Head of caudate nucleus (tissue), 42 donors: ENCODE data around the gene TBL1XR1.
A peak's percentile ranks its signal among the peaks of the same experiment; 100 is the strongest.

Experiments used
- DNase-seq, 42 donors: peaks; one replicate each; pipeline versions ENCODE4 v3.0.0 to v3.0.0-alpha.2; 2020 to 2021; ENCODE audit warnings: mixed read lengths in 7 of 42
- intact Hi-C: fragments of 100-400 bp; cut with DNase I; formaldehyde crosslinking; loops from one replicate; pipeline ENCODE4 v1.15.0; 2022

TBL1XR1 gene

GRCh38 chr3:177127008-177127407 is 70.3 kb downstream of the TBL1XR1 start:
- DNase-seq: no peak
- intact Hi-C loops: no loop called here

GRCh38 chr3:177126015-177126773 is 71.1 kb downstream of the TBL1XR1 start:
- peak in 1 of 42 donors; percentile 18 for DNase-seq
- intact Hi-C loops: no loop called here

- DNase-seq: no peak
- intact Hi-C loops: no loop called here
Measured at GRCh38 chr3:177124882-177125281, 72.4 kb downstream of the TBL1XR1 start.

- DNase-seq: no peak
- intact Hi-C loops: no loop called here
Measured at GRCh38 chr3:177123822-177124221, 73.5 kb downstream of the TBL1XR1 start.

GRCh38 chr3:177122183-177122856 is 75.0 kb downstream of the TBL1XR1 start:
- intact Hi-C loops: no loop called here
- no peak for DNase-seq

GRCh38 chr3:177119829-177120228 is 77.5 kb downstream of the TBL1XR1 start:
- intact Hi-C loops: no loop called here
- no peak for DNase-seq

- intact Hi-C loops: no loop called here
- DNase-seq: no peak
Measured at GRCh38 chr3:177114253-177114652, 83.0 kb downstream of the TBL1XR1 start.

GRCh38 chr3:177111541-177111949 is 85.7 kb downstream of the TBL1XR1 start:
- DNase-seq: no peak
- intact Hi-C loops: no loop called here

GRCh38 chr3:177110895-177111294 is 86.4 kb downstream of the TBL1XR1 start:
- DNase-seq: no peak
- intact Hi-C loops: no loop called here

GRCh38 chr3:177110386-177110785 is 86.9 kb downstream of the TBL1XR1 start:
- intact Hi-C loops: no loop called here

GRCh38 chr3:177109688-177110330 is 87.5 kb downstream of the TBL1XR1 start:
- intact Hi-C loops: no loop called here
- DNase-seq: no peak

More at GRCh38 chr3:177110386-177110785, 86.9 kb downstream of the TBL1XR1 start:
- no peak for DNase-seq

GRCh38 chr3:177108648-177109047 is 88.6 kb downstream of the TBL1XR1 start:
- DNase-seq: no peak
- intact Hi-C loops: no loop called here

- no peak for DNase-seq
- intact Hi-C loops: no loop called here
Measured at GRCh38 chr3:177107461-177108239, 89.6 kb downstream of the TBL1XR1 start.

- intact Hi-C loops: no loop called here
- no peak for DNase-seq
Measured at GRCh38 chr3:177106594-177106993, 90.7 kb downstream of the TBL1XR1 start.

- no peak for DNase-seq
- intact Hi-C loops: no loop called here
Measured at GRCh38 chr3:177106184-177106583, 91.1 kb downstream of the TBL1XR1 start.

- intact Hi-C loops: no loop called here
- no peak for DNase-seq
Measured at GRCh38 chr3:177105623-177106022, 91.7 kb downstream of the TBL1XR1 start.

GRCh38 chr3:177104299-177104992 is 92.8 kb downstream of the TBL1XR1 start:
- intact Hi-C loops: no loop called here
- DNase-seq: no peak

GRCh38 chr3:177102553-177102952 is 94.7 kb downstream of the TBL1XR1 start:
- intact Hi-C loops: no loop called here
- no peak for DNase-seq

GRCh38 chr3:177098551-177098950 is 98.7 kb downstream of the TBL1XR1 start:
- DNase-seq: no peak
- intact Hi-C loops: no loop called here
